Progenitor cell of endocrine pancreas (in vitro differentiated cells): ENCODE measurements around the gene MACC1. TPM values are rescaled to one million over a fixed set of nuclear protein-coding genes. Genes with fewer than 3 reads are reported as not detected.

ENCODE experiments used
- DNase-seq: peaks from one replicate; pipeline ENCODE4 v3.0.0; 2021; ENCODE audit warnings: low spot score; ENCODE audit not compliant: unreplicated experiment
- H3K27ac Mint-ChIP-seq: 2 replicates; pipeline ENCODE4 v1.8.0; 2021; ENCODE audit warnings: mild to moderate bottlenecking, moderate library complexity, mixed read lengths
- H3K27me3 Mint-ChIP-seq: 2 replicates; pipeline ENCODE4 v1.8.0; 2021; ENCODE audit warnings: mixed read lengths
- H3K36me3 Mint-ChIP-seq: 2 replicates; pipeline ENCODE4 v1.8.0; 2022; ENCODE audit warnings: mixed read lengths; ENCODE audit not compliant: insufficient read depth
- H3K4me1 Mint-ChIP-seq: 2 replicates; pipeline ENCODE4 v1.8.0; 2021; ENCODE audit warnings: low read depth, mixed read lengths
- H3K4me3 Mint-ChIP-seq: 2 replicates; pipeline ENCODE4 v1.8.0; 2021; ENCODE audit warnings: low read depth, mild to moderate bottlenecking, moderate library complexity, mixed read lengths
- H3K9me3 Mint-ChIP-seq: 2 replicates; pipeline ENCODE4 v1.8.0; 2021; ENCODE audit warnings: low read depth, mixed read lengths
- total RNA-seq: library from RNA; stranded (reverse); gene quantifications from 2 replicates; pipeline ENCODE4 v1.2.1, GENCODE V29; 2021
- TF ChIP-seq, protein P1 (sequence below): fragments of 200-600 bp; sonication (generic); IDR thresholded peaks from one replicate; pipeline ENCODE4 v1.5.0; 2021; ENCODE audit warnings: antibody characterized with exemption, mild to moderate bottlenecking; ENCODE audit not compliant: unreplicated experiment

MACC1 gene
- total RNA-seq, 1 donor from 2014 or later: 16.1 TPM

DNA sequence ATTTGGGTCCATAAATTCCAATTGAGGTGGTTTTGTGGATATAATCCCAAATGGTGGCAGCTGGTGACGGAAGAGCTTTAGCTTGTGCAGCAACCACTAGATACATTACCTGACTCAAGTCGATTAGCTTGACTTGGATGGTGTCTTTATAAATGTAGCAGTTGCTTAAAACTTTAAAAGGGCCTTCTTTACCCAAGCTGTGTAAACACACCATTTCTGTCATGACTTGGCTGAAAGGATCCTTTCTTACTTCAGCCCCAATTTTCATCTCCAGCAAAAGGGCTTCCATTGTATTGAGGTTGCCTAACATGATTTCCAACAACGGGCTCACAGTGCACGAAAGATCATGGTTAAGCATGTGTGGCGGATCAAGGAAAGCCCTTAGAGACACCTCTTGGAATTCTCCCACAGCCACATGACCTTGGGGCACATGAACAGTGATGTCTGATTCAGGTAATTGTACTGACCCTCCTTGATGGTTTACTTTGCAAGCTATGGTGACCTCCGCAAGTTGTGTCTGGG, 57.9 kb downstream of the MACC1 start:
- no peak overlapping the region for H3K4me3 Mint-ChIP-seq
- H3K36me3 Mint-ChIP-seq: peaks cover 16% of the 10 kb centered on the region
- H3K9me3 Mint-ChIP-seq: no peaks in the 10 kb centered on the region

DNA sequence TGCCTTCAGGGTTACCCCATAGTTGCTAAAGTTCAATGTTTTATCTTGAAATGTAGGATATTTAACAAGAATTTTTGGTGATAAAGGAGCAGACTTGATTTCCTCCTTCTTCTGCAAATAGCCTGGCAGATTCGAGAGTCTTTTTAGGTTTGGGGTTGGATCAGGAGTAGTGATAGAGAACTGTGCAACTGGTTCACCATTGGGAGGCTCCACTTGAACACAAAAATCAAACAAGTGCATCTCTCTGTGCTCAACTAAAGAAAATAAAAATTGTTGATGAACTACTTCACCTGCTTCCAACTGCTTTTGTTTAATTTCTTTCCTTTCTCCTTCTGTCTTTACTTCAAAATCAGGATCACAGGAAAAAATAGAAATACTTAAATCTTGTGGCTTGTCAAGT, 58.5 kb downstream of the MACC1 start:
- Mint-ChIP-seq H3K27ac (peak overlapping the region; percentile 59), H3K4me1 (peaks cover 13% of the 10 kb centered on the region), H3K9me3 (no peaks in the 10 kb centered on the region), H3K36me3 (peaks cover 16% of the 10 kb centered on the region), H3K4me3 (no peak overlapping the region), H3K27me3 (no peaks in the 10 kb centered on the region)
- DNase-seq: no peak
- TF ChIP-seq, protein P1, sequence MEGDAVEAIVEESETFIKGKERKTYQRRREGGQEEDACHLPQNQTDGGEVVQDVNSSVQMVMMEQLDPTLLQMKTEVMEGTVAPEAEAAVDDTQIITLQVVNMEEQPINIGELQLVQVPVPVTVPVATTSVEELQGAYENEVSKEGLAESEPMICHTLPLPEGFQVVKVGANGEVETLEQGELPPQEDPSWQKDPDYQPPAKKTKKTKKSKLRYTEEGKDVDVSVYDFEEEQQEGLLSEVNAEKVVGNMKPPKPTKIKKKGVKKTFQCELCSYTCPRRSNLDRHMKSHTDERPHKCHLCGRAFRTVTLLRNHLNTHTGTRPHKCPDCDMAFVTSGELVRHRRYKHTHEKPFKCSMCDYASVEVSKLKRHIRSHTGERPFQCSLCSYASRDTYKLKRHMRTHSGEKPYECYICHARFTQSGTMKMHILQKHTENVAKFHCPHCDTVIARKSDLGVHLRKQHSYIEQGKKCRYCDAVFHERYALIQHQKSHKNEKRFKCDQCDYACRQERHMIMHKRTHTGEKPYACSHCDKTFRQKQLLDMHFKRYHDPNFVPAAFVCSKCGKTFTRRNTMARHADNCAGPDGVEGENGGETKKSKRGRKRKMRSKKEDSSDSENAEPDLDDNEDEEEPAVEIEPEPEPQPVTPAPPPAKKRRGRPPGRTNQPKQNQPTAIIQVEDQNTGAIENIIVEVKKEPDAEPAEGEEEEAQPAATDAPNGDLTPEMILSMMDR: no peak

More for the DNA sequence above, 57.9 kb downstream of the MACC1 start:
- peak overlapping the region; percentile 59 for H3K27ac Mint-ChIP-seq
- peaks cover 13% of the 10 kb centered on the region for H3K4me1 Mint-ChIP-seq
- TF ChIP-seq, protein P1: no peak
- DNase-seq: no peak
- H3K27me3 Mint-ChIP-seq: no peaks in the 10 kb centered on the region

DNA sequence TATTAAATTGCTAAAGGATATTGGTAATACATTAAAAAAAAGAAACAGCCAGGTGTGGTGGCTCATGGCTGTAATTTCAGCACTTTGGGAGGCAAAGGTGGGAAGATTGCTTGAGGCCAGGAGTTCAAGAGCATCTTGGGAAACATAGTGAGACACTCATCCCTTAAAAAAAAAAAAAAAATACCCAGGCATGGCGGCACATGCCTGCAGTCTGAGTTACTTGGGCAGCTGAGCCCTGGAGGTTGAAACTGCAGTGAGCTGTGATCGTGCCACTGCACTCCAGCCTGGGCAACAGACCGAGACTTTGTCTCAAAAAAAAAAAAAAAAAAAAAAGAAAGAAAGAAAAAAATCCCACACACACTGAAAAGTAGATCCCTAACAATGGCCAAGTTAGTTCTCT, 59.7 kb downstream of the MACC1 start:
- H3K4me1 Mint-ChIP-seq: peaks cover 16% of the 10 kb centered on the region
- H3K4me3 Mint-ChIP-seq: no peak overlapping the region
- TF ChIP-seq, protein P1: no peak
- no peaks in the 10 kb centered on the region for H3K9me3 Mint-ChIP-seq
- peaks cover 16% of the 10 kb centered on the region for H3K36me3 Mint-ChIP-seq
- DNase-seq: no peak
- peak overlapping the region; percentile 7 for H3K27ac Mint-ChIP-seq
- H3K27me3 Mint-ChIP-seq: no peaks in the 10 kb centered on the region

DNA sequence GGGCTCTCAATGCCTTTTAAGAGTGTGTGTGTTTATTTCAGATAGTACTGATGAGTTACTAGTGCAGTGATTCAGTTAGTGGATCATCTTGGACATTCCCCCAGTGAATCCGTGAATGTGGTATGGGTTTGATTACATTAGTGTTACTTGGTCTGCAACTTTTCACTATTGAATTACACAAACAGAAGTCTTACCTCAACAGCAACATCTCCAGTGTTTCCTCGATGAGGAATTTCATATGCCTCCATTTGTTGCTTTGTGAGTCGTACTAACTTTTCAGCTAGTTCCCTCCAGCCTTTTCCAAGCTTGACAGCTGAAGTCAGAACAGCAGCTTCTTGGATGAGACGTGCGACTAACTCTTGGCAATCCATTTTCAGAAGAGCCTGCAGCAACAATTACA, 63.2 kb downstream of the MACC1 start:
- Mint-ChIP-seq H3K27ac (no peak overlapping the region), H3K27me3 (no peaks in the 10 kb centered on the region), H3K36me3 (peaks cover 16% of the 10 kb centered on the region), H3K4me3 (no peak overlapping the region), H3K9me3 (peaks cover 3% of the 10 kb centered on the region), H3K4me1 (peaks cover 15% of the 10 kb centered on the region)
- TF ChIP-seq, protein P1: no peak
- no peak for DNase-seq

DNA sequence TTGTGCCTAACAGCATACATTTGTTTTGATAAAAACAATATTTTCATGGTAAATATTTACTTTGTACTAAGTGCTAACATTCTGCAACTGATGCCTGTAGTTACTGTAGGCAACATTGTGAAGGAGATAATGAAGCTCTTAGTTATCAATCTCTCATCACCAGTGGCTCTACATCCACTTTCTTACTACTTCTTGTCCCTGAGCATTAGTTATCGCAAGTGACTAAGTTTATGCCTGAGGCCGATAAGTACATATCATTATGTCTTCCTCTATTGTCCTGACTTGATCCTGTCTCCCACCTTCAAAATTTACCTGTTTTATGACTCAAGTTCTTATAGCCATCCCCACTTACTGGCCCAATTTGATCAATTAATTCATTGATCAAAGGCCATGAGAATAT, 63.6 kb downstream of the MACC1 start:
- H3K36me3 Mint-ChIP-seq: peaks cover 13% of the 10 kb centered on the region
- H3K4me1 Mint-ChIP-seq: peaks cover 11% of the 10 kb centered on the region
- TF ChIP-seq, protein P1: no peak
- peaks cover 3% of the 10 kb centered on the region for H3K9me3 Mint-ChIP-seq
- DNase-seq: no peak
- no peak overlapping the region for H3K4me3 Mint-ChIP-seq
- H3K27me3 Mint-ChIP-seq: no peaks in the 10 kb centered on the region
- H3K27ac Mint-ChIP-seq: no peak overlapping the region
